Endothelial cell of umbilical vein (primary cell): Measurements from ENCODE around the gene TNFSF9. TPM values are rescaled to one million over a fixed set of nuclear protein-coding genes. Genes with fewer than 3 reads are reported as not detected.

Experiments
- BruUV-seq: library from RNA; stranded (reverse); fragments of 400-500 nt; replicated peaks from 2 replicates; lab custom pipeline; 2021; lab: Mats Ljungman, UMichigan
- CTCF ChIA-PET: fragments of 300-600, 350-600 bp; sonication (Branson Sonifier 250); formaldehyde crosslinking; loops from one replicate; lab custom pipeline; 2021; ENCODE audit warnings: antibody characterized with exemption, inconsistent platforms; lab: Charles Lee
- POLR2A ChIA-PET: fragments of 300-600, 350-600 bp; sonication (Branson Sonifier 250); formaldehyde crosslinking; loops from one replicate; lab custom pipeline; 2021; ENCODE audit warnings: antibody characterized with exemption, inconsistent platforms; lab: Charles Lee
- DNase-seq: peaks from one replicate; pipeline ENCODE4 v3.0.0-alpha.2; 2011; ENCODE audit warnings: low read depth, low spot score
- FAIRE-seq: peaks from 2 replicates; lab custom pipeline; 2011; peaks lifted over from hg19 to GRCh38; lab: Jason Lieb, UNC
- H2AFZ ChIP-seq: 2 replicates; pipeline ENCODE4 v1.6.0; 2012; ENCODE audit warnings: low read depth, low read length, control low read depth, inconsistent platforms
- H3K27ac ChIP-seq: 2 replicates; pipeline ENCODE4 v1.5.1; 2011; ENCODE audit warnings: low read depth, mild to moderate bottlenecking, control low read depth, low read length, moderate library complexity; ENCODE audit not compliant: insufficient read depth
- H3K27me3 ChIP-seq, 2 experiments: 2 replicates each; pipeline versions ENCODE4 v1.6.0 to v1.6.1; 2011; ENCODE audit warnings: low read length in 2 of 2, mixed read lengths in 1 of 2; ENCODE audit not compliant: control insufficient read depth in 2 of 2, insufficient read depth in 2 of 2
- H3K36me3 ChIP-seq, 2 experiments: 2 replicates in 1 of 2; 3 replicates in 1 of 2; pipeline ENCODE4 v1.5.1; 2011; ENCODE audit warnings: low read length in 2 of 2, mild to moderate bottlenecking in 1 of 2, moderate library complexity in 1 of 2; ENCODE audit not compliant: control insufficient read depth in 2 of 2, insufficient read depth in 2 of 2; ENCODE audit errors: extremely low read depth in 1 of 2
- H3K4me1 ChIP-seq: 3 replicates; pipeline ENCODE4 v1.5.1; 2011; ENCODE audit warnings: mild to moderate bottlenecking, low read length; ENCODE audit not compliant: control insufficient read depth, insufficient read depth; ENCODE audit errors: extremely low read depth
- H3K4me2 ChIP-seq: 2 replicates; pipeline ENCODE4 v1.6.1; 2011; ENCODE audit warnings: low read length, control low read depth, mixed read lengths; ENCODE audit not compliant: insufficient read depth
- H3K4me3 ChIP-seq, 3 experiments: fragments of 200-600 bp in 1 of 3; sonication (generic), shearing (Covaris generic) in 1 of 3; replicated peaks in 1 of 3; 2 replicates each; pipeline ENCODE4 v1.5.1; 2011 to 2016; ENCODE audit warnings: control low read depth in 3 of 3, low read length in 3 of 3, mild to moderate bottlenecking in 2 of 3, inconsistent platforms in 1 of 3, low read depth in 1 of 3, moderate library complexity in 1 of 3; ENCODE audit not compliant: insufficient read depth in 1 of 3
- H3K79me2 ChIP-seq: 2 replicates; pipeline ENCODE4 v1.6.0; 2012; ENCODE audit warnings: low read length, inconsistent platforms; ENCODE audit not compliant: control insufficient read depth, insufficient read depth
- H3K9ac ChIP-seq: replicated peaks from 2 replicates; pipeline ENCODE3; 2011; ENCODE audit warnings: low read length, control low read depth; ENCODE audit not compliant: insufficient read depth; ENCODE audit errors: extremely low read depth
- H3K9me1 ChIP-seq: replicated peaks from 3 replicates; pipeline ENCODE4 v1.6.0; 2011; ENCODE audit warnings: mild to moderate bottlenecking, low read length; ENCODE audit not compliant: control insufficient read depth, insufficient read depth; ENCODE audit errors: extremely low read depth
- H3K9me3 ChIP-seq: replicated peaks from 2 replicates; pipeline ENCODE4 v1.5.1; 2012; ENCODE audit warnings: low read length, inconsistent platforms; ENCODE audit not compliant: control insufficient read depth, insufficient read depth
- H4K20me1 ChIP-seq: replicated peaks from 2 replicates; pipeline ENCODE3; 2011; ENCODE audit warnings: mild to moderate bottlenecking, low read length; ENCODE audit not compliant: control insufficient read depth, insufficient read depth; ENCODE audit errors: extremely low read depth
- FOS ChIP-seq: IDR thresholded peaks from 2 replicates; pipeline ENCODE4 v1.6.1; 2011; ENCODE audit warnings: mild to moderate bottlenecking, low read length, moderate library complexity, borderline replicate concordance; ENCODE audit not compliant: insufficient read depth
- GATA2 ChIP-seq: IDR thresholded peaks from 2 replicates; pipeline ENCODE4 v1.7.0; 2011; ENCODE audit warnings: low read depth, mild to moderate bottlenecking, moderate library complexity, mixed read lengths, low read length; ENCODE audit not compliant: insufficient read length, insufficient read depth
- JUN ChIP-seq: IDR thresholded peaks from 2 replicates; pipeline ENCODE4 v1.6.1; 2011; ENCODE audit warnings: borderline replicate concordance, low read depth; ENCODE audit not compliant: insufficient read length, insufficient read depth
- MYC ChIP-seq: IDR thresholded peaks from one replicate; pipeline ENCODE4 v1.6.1; 2011; ENCODE audit warnings: mild to moderate bottlenecking, low read depth, low read length
- POLR2A ChIP-seq: IDR thresholded peaks from 2 replicates; pipeline ENCODE4 v1.6.1; 2012; ENCODE audit warnings: low read depth, mild to moderate bottlenecking, control low read depth, low read length
- POLR2AphosphoS5 ChIP-seq: IDR thresholded peaks from 2 replicates; pipeline ENCODE4 v1.6.1; 2012; ENCODE audit warnings: low read depth, mild to moderate bottlenecking, control low read depth, low read length, moderate library complexity; ENCODE audit not compliant: insufficient read depth
- dilution Hi-C: fragments of 300-500 bp; cut with MboI; formaldehyde crosslinking; loops from one replicate; pipeline ENCODE4 v1.15.0; 2019; ENCODE audit warnings: low sequenced_read_pairs; ENCODE audit not compliant: extremely low pct_ligation_motif_present
- intact Hi-C: fragments of 100-400 bp; cut with micrococcal nuclease; formaldehyde crosslinking; loops from one replicate; pipeline ENCODE4 v1.10.0; 2022
- polyA plus RNA-seq, 4 experiments: library from polyadenylated mRNA; depleted of rRNA in 3 of 4; stranded (reverse) in 3 of 4; unstranded in 1 of 4; fragments of >200 nt; gene quantifications; 2 replicates each; pipeline versions ENCODE4 v1.2.1 to v1.2.3, GENCODE V29; 2011 to 2012; ENCODE audit warnings: missing spikeins in 1 of 4
- total RNA-seq: library from RNA; stranded (reverse); gene quantifications from 2 replicates; pipeline ENCODE4 v1.2.3, GENCODE V29; 2021
- TF ChIP-seq, protein P1 (sequence below), 2 donors: IDR thresholded peaks; 1 replicate in 1 of 2; 2 replicates in 1 of 2; pipeline ENCODE4 v1.5.1; 2011; ENCODE audit warnings: low read length in 2 of 2, mild to moderate bottlenecking in 2 of 2, moderate library complexity in 2 of 2, control low read depth in 1 of 2, inconsistent platforms in 1 of 2, low read depth in 1 of 2; ENCODE audit not compliant: insufficient read depth in 1 of 2; ENCODE audit errors: extremely low read depth in 1 of 2

The TNFSF9 gene
- total and polyA plus RNA-seq, 2 donors (not counting 3 experiments of a cell fraction or from before 2014, with no cell fraction given): 0.52 to 0.53 TPM

DNA sequence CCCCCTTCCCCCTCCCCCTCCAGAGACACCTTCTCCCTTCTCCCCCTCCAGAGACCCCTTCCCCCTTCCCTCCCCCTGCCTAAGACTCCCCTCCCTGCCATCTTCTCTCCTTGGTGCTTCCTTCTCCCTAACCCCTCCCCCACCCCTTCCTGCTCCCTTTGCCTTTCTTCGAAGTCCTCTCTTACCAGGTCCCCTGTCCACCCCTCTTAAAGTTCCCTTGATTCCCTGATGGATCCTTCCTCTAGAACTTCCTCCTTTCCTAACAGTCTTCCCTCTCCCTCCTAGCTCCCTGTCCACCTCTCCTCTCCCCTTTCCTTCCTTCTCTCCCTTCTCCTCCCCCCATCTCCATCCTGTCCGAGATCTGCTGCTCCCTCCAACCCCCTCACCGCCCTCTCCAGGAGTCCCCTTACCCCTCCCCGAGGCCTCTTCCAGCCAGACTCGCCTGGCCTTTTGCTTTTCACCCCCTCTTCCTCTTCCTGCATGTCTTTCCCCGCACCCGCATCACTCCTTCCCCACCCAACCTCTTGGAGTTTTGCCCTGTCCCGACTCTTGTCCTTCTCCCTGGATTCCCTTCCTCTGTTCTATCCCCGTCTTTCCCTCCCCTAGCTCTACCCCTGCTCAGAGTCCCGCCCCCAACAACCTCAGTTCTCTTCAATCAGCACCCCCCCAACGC is 3.1 kb downstream of the TNFSF9 start:
- H3K27ac ChIP-seq: no peak overlapping the region
- peaks cover 17 to 20% of the 10 kb centered on the region in 2 experiments for H3K27me3 ChIP-seq
- no peak for TF ChIP-seq POLR2AphosphoS5
- TF ChIP-seq JUN: no peak
- TF ChIP-seq POLR2A: no peak
- TF ChIP-seq, protein P1, sequence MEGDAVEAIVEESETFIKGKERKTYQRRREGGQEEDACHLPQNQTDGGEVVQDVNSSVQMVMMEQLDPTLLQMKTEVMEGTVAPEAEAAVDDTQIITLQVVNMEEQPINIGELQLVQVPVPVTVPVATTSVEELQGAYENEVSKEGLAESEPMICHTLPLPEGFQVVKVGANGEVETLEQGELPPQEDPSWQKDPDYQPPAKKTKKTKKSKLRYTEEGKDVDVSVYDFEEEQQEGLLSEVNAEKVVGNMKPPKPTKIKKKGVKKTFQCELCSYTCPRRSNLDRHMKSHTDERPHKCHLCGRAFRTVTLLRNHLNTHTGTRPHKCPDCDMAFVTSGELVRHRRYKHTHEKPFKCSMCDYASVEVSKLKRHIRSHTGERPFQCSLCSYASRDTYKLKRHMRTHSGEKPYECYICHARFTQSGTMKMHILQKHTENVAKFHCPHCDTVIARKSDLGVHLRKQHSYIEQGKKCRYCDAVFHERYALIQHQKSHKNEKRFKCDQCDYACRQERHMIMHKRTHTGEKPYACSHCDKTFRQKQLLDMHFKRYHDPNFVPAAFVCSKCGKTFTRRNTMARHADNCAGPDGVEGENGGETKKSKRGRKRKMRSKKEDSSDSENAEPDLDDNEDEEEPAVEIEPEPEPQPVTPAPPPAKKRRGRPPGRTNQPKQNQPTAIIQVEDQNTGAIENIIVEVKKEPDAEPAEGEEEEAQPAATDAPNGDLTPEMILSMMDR (IDR thresholded peaks at IDR 0.05; ENCODE audit: extremely low read depth in 1 of 2, insufficient read depth in 1 of 2, low read depth in 1 of 2, low read length in 2 of 2): no peak
- TF ChIP-seq FOS: no peak
- no peak for TF ChIP-seq MYC
- no peak for TF ChIP-seq GATA2
- no peaks in the 10 kb centered on the region for H3K36me3 ChIP-seq
- DNase-seq (no peak), FAIRE-seq (no peak)
- H3K79me2 ChIP-seq: no peaks in the 10 kb centered on the region
- dilution Hi-C loops (no loop called here), intact Hi-C loops (loop anchor here (5.0 kb wide), 1 partner anchor 203 kb away; the partner anchor contains the start of genes GPR108 and TRIP10)
- BruUV-seq: no TSS peak
- POLR2A ChIA-PET: no interaction called here
- H3K4me1 ChIP-seq: peaks cover 4% of the 10 kb centered on the region
- H4K20me1 ChIP-seq: no peaks in the 10 kb centered on the region
- H3K4me3 ChIP-seq: no peak overlapping the region
- H2AFZ ChIP-seq: no peak overlapping the region
- CTCF ChIA-PET: interaction anchor here (0.6 to 1.1 kb wide), 2 partner anchors 17 to 18 kb away, joined by 3 read pairs; no protein-coding TSS in a partner anchor
- no peak overlapping the region for H3K4me2 ChIP-seq
- H3K9me1 ChIP-seq: no peaks in the 10 kb centered on the region
- H3K9me3 ChIP-seq: no peaks in the 10 kb centered on the region
- H3K9ac ChIP-seq: no peak overlapping the region
